CD4-positive, alpha-beta T cell treated with Interleukin-6 for 4 hours (primary cell): Measurements from ENCODE around the gene USP17L24.
"Not testable (repeated sequence)": the region's sequence is repeated elsewhere in the genome, so short reads cannot be mapped to it uniquely, and the experiment has no call there.

ENCODE experiments used
- DNase-seq: peaks from one replicate; pipeline ENCODE4 v3.0.0-alpha.2; 2020; ENCODE audit warnings: mixed read lengths

USP17L24 gene, protein sequence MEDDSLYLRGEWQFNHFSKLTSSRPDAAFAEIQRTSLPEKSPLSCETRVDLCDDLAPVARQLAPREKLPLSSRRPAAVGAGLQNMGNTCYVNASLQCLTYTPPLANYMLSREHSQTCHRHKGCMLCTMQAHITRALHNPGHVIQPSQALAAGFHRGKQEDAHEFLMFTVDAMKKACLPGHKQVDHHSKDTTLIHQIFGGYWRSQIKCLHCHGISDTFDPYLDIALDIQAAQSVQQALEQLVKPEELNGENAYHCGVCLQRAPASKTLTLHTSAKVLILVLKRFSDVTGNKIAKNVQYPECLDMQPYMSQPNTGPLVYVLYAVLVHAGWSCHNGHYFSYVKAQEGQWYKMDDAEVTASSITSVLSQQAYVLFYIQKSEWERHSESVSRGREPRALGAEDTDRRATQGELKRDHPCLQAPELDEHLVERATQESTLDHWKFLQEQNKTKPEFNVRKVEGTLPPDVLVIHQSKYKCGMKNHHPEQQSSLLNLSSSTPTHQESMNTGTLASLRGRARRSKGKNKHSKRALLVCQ

DNA sequence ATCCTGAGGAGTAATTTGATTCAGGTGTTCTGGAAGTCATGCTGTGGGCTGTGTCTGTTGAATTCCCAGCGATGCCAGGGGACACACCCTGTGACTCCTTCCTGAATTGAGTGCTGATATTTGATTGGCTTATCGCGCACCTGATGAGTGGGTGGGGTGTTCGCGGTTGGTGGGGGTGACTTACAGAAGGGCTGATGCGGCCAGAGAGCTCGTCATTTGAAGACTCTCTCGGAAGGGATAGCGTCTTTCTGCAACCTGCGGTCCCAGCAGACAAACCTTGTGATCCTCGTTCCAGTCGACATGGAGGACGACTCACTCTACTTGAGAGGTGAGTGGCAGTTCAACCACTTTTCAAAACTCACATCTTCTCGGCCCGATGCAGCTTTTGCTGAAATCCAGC, at the start of gene USP17L24:
Gene USP17L24, plus strand, starts transcription at position 301 of the 400 bp plus-strand sequence. Its CDS starts 0 bp downstream, at position 301.
- not testable (repeated sequence) for DNase-seq

DNA sequence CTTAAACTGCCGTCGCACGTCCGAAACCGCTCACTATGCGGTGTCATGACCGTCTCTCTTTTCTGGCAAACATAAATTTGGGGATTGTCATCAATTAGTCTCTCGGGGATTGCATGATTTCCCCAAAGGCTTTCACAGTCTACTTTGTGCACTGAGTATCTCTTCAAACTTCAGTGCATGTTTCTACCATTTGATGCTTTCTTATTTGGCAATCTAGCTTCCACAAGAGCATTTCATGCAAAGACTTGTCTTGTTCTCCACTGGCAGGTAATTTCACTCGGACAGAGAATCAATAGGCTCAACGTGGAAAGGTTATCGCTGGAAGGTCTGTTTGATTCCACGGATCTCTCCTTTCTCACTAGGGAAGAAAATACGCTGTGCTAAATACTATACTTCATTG, 774 bp upstream of the USP17L24 start:
- not testable (repeated sequence) for DNase-seq

DNA sequence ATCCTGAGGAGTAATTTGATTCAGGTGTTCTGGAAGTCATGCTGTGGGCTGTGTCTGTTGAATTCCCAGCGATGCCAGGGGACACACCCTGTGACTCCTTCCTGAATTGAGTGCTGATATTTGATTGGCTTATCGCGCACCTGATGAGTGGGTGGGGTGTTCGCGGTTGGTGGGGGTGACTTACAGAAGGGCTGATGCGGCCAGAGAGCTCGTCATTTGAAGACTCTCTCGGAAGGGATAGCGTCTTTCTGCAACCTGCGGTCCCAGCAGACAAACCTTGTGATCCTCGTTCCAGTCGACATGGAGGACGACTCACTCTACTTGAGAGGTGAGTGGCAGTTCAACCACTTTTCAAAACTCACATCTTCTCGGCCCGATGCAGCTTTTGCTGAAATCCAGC, 4.6 kb downstream of the USP17L24 start, which contains the start of gene USP17L25:
Gene USP17L25, plus strand, starts transcription at position 301 of the 400 bp plus-strand sequence. Its CDS starts 0 bp downstream, at position 301.
- DNase-seq: not testable (repeated sequence)

DNA sequence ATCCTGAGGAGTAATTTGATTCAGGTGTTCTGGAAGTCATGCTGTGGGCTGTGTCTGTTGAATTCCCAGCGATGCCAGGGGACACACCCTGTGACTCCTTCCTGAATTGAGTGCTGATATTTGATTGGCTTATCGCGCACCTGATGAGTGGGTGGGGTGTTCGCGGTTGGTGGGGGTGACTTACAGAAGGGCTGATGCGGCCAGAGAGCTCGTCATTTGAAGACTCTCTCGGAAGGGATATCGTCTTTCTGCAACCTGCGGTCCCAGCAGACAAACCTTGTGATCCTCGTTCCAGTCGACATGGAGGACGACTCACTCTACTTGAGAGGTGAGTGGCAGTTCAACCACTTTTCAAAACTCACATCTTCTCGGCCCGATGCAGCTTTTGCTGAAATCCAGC, 9.4 kb downstream of the USP17L24 start, which contains the start of gene USP17L26:
Gene USP17L26, plus strand, starts transcription at position 301 of the 400 bp plus-strand sequence. Its CDS starts 0 bp downstream, at position 301.
- DNase-seq: not testable (repeated sequence)

DNA sequence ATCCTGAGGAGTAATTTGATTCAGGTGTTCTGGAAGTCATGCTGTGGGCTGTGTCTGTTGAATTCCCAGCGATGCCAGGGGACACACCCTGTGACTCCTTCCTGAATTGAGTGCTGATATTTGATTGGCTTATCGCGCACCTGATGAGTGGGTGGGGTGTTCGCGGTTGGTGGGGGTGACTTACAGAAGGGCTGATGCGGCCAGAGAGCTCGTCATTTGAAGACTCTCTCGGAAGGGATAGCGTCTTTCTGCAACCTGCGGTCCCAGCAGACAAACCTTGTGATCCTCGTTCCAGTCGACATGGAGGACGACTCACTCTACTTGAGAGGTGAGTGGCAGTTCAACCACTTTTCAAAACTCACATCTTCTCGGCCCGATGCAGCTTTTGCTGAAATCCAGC, 14.1 kb downstream of the USP17L24 start, which contains the start of gene USP17L5:
Gene USP17L5, plus strand, starts transcription at position 301 of the 400 bp plus-strand sequence. Its CDS starts 0 bp downstream, at position 301.
- not testable (repeated sequence) for DNase-seq

DNA sequence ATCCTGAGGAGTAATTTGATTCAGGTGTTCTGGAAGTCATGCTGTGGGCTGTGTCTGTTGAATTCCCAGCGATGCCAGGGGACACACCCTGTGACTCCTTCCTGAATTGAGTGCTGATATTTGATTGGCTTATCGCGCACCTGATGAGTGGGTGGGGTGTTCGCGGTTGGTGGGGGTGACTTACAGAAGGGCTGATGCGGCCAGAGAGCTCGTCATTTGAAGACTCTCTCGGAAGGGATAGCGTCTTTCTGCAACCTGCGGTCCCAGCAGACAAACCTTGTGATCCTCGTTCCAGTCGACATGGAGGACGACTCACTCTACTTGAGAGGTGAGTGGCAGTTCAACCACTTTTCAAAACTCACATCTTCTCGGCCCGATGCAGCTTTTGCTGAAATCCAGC, 18.9 kb downstream of the USP17L24 start, which contains the start of gene USP17L27:
Gene USP17L27, plus strand, starts transcription at position 301 of the 400 bp plus-strand sequence. Its CDS starts 0 bp downstream, at position 301.
- DNase-seq: not testable (repeated sequence)

DNA sequence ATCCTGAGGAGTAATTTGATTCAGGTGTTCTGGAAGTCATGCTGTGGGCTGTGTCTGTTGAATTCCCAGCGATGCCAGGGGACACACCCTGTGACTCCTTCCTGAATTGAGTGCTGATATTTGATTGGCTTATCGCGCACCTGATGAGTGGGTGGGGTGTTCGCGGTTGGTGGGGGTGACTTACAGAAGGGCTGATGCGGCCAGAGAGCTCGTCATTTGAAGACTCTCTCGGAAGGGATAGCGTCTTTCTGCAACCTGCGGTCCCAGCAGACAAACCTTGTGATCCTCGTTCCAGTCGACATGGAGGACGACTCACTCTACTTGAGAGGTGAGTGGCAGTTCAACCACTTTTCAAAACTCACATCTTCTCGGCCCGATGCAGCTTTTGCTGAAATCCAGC, 23.6 kb downstream of the USP17L24 start, which contains the start of gene USP17L28:
Gene USP17L28, plus strand, starts transcription at position 301 of the 400 bp plus-strand sequence. Its CDS starts 0 bp downstream, at position 301.
- DNase-seq: not testable (repeated sequence)

DNA sequence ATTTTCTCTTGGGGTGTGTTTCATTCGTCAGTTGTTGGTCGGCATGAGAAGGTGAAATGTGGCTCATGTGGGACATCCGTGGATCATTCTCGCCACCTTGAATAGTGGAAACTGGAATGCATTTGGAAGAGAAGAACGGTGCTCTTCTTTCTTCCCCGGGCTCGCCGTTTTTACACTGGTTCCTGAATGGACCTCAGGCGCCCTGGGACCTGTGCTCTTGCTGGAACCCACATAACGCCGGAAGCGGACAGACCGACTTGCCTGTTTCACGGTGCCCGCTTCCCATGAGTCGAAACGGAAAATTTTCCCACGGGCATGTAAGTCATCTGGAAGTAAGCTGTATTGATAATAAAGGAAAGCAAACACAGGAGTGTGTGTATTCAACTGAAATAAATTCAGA, 25.9 kb downstream of the USP17L24 start:
- DNase-seq: not testable (repeated sequence)

DNA sequence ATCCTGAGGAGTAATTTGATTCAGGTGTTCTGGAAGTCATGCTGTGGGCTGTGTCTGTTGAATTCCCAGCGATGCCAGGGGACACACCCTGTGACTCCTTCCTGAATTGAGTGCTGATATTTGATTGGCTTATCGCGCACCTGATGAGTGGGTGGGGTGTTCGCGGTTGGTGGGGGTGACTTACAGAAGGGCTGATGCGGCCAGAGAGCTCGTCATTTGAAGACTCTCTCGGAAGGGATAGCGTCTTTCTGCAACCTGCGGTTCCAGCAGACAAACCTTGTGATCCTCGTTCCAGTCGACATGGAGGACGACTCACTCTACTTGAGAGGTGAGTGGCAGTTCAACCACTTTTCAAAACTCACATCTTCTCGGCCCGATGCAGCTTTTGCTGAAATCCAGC, 28.4 kb downstream of the USP17L24 start, which contains the start of gene USP17L29:
Gene USP17L29, plus strand, starts transcription at position 301 of the 400 bp plus-strand sequence. Its CDS starts 0 bp downstream, at position 301.
- DNase-seq: not testable (repeated sequence)

DNA sequence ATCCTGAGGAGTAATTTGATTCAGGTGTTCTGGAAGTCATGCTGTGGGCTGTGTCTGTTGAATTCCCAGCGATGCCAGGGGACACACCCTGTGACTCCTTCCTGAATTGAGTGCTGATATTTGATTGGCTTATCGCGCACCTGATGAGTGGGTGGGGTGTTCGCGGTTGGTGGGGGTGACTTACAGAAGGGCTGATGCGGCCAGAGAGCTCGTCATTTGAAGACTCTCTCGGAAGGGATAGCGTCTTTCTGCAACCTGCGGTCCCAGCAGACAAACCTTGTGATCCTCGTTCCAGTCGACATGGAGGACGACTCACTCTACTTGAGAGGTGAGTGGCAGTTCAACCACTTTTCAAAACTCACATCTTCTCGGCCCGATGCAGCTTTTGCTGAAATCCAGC, 37.9 kb downstream of the USP17L24 start, which contains the start of gene USP17L30:
Gene USP17L30, plus strand, starts transcription at position 301 of the 400 bp plus-strand sequence. Its CDS starts 0 bp downstream, at position 301.
- not testable (repeated sequence) for DNase-seq
